GM19452 (cell line): Measurements from ENCODE around the gene IGF2R.
"Not testable (repeated sequence)": the region's sequence is repeated elsewhere in the genome, so short reads cannot be mapped to it uniquely, and the experiment has no call there.

Source experiments
- ATAC-seq: cut with Tn5 transposase; IDR thresholded peaks from one replicate; pipeline ENCODE4 v1.9.1; 2021; ENCODE audit not compliant: unreplicated experiment

Gene IGF2R

DNA sequence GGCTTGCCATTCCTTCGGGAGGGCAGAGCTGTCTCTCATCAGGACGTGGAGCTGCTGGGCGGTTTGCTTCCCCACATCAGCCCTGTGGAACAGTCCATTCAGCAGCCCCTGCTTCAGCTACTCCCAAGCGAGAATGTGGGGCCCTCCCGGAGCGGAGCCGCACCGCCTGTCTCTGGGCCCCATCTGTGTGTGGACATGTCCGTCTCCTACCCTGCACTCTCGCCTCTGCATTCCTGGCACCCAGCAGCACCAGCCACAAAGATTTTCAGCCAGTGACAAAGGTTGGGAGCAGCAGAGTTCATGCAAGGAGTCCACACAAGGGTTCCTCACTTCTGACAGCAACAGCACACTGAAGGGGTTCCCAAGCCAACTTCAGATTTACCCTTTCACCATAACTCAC is 123.7 kb downstream of the IGF2R start:
- no peak for ATAC-seq

DNA sequence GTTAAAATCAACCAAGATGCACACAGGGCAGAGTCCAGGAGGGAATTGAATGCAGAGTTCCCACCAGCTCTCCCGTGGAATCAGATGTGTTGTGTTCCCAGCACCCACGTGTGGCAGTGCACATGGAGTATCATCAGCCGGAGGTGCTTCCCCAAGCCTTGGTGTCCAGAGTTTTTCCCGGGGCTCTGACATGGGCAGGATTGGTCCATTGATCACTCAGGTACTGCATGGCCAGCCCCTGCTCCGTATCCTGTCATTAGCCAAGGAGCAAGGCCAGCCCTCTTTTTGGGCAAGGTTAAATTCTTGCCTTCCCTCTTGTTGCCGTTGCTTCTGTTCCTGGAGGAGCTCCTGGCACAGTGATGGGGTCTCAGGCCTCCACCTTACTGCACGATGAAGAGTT is 124.2 kb downstream of the IGF2R start:
- no peak for ATAC-seq

DNA sequence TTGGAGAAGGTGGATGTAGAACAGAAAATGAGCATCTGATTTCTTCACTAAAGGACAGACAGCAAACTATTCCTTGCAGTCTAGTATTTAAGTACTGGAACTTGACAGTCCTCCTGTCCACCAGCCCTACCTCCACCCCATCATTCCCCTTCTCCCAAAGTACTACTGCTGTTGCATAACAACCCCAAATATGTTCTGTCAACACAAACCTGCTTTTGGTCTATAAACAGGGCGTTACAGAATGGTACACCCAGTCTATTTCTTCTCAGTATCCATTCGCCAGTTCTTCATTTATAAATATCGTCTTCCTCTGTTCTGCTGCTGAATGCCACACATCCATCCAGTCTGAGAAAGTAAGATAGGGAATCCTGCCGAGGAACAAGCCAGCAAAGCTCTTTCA is 125.1 kb downstream of the IGF2R start:
- no peak for ATAC-seq

DNA sequence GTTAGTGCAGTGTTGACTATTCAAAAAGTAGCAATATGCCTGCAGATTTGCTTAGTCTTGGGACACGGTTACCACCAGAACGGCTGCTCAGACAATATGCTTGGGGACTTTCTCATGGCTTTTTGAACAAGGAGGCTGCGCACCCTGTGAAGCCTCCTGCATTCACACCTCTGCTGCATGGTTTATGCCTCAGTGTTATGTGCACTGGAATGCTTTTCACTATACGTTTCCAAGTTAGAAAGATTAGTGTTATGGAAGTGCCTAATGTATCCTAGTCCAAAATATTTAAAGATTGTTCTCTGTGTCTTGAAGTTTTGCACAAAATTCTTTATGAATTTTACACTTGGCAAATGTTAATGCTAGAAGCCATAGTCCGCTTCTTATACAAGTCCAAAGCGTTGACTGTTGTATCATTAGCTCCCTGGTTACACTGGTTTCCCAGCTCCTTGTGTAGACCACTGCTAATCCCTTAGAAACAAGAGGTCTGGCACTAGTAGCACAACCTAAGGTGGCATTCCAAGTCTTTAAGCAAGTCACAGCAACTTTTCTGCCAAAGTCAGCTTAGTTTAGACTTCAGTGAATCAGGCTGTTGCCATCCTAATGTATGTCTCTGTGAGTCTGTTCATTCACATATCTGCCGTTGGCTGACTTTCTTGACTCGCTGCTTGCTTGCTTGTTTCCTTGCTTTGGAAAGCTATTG is 126.4 kb downstream of the IGF2R start:
- no peak for ATAC-seq

DNA sequence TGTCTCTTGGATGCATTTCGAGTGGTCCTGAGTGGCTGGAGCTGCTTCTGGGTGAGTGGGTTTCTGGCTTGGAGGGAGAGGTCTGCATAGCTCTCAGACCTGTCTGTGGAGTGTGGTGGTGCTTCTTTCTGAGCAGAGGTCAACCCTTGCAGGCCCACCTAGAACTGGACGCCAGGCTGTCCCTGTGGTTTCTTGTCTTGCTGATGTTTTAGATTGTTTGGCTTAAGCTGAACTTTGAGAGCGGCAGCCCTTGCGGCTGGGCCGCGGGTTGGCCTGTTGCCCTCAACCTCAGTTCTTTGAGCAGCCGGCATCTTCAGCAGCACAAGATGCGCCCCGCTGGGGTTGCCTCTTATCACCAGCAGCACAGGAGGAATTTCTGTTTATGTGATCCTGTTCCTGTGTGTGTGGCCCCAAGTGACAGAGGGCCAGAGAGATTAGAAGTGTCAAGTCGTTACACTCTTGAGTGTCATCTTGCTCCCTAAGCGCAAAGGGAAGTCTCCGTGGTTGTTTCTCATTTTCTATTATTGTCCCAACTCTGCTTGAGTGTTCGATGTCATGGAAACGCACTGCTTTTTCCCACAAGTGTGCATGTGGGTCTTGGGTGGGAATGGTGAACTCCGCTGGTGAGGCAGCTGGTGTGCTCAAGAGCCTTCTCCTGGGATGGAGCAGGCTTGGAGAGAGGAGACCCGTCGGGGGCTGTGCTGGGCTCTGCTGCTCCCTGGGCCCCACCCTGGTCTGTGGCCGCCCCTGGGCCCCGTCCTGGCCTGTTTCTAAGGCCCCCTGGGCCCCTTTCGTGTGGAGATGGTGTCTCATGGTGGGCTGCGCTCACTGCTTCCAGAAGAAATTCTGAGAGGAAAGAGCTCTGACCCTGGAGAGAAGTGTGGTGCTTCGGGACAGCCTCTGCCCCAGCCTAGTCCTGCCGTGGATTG is 132.7 kb downstream of the IGF2R start:
- no peak for ATAC-seq

DNA sequence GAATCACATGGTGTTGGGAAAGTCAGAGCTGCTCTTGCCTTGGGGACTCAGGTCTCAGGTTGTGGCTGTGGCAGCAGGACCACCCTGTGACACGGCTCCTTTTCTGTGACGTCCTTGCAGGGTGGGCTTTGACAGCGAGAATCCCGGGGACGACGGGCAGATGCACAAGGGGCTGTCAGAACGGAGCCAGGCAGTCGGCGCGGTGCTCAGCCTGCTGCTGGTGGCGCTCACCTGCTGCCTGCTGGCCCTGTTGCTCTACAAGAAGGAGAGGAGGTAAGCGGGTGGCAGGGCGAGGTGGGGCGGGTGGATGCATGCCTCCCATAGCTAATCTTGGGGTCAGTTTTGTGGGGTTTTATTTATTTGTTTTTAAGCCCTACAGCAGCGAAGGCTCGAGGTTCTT is 133.5 kb downstream of the IGF2R start:
- no peak for ATAC-seq

DNA sequence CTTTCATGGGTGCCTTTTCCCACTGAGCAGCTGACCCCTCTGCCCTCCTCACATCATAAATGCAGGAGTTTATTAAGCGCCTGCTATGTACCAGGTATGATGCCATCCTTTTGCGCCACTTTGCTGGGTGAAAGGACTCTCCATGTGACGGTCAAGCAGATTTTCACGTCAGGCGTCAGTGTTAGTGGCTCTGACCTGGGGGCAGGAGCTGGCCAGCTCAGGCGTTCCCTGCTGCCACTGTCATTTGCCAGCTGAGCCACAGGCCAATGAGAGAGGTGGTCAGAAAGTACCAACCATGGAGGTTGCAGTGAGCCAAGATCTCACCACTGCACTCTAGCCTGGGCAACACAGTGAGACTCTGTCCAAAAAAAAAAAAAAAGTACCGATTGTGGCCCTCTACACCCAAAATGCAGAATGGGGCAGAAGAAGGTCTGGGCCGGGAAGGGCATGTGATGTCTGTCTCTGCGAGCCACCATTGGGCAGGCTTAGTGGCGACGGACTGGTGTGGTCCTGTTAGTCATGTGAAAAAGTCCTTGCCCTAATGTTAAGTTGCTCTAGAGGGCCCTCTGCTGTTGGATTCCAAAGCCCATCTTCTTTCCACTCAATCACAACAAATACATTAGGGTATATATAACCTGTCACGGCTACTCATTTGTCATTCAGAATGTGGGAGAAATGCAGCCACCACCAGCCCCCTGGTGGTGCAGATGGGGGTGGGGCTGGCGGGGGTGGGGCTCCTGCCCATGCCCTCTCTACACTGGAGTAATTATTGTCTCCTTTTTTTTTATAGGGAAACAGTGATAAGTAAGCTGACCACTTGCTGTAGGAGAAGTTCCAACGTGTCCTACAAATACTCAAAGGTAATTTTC is 134.3 kb downstream of the IGF2R start:
- no peak for ATAC-seq

DNA sequence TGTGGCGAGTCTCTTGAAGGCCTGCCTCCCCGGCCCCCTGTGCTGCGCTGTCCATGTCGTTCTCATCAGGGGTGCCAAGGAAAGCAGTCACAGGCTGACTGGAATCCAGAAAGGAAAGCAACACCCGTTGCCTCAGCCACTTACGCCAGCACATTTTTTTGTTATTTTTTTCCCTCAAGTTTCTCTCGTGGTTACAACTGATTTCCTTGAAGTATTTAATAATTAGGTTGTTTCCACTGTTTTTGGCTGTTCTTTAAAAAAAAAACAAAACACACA is 134.9 kb downstream of the IGF2R start:
- ATAC-seq: no peak

DNA sequence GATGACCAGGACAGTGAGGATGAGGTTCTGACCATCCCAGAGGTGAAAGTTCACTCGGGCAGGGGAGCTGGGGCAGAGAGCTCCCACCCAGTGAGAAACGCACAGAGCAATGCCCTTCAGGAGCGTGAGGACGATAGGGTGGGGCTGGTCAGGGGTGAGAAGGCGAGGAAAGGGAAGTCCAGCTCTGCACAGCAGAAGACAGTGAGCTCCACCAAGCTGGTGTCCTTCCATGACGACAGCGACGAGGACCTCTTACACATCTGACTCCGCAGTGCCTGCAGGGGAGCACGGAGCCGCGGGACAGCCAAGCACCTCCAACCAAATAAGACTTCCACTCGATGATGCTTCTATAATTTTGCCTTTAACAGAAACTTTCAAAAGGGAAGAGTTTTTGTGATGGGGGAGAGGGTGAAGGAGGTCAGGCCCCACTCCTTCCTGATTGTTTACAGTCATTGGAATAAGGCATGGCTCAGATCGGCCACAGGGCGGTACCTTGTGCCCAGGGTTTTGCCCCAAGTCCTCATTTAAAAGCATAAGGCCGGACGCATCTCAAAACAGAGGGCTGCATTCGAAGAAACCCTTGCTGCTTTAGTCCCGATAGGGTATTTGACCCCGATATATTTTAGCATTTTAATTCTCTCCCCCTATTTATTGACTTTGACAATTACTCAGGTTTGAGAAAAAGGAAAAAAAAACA is 136.1 kb downstream of the IGF2R start:
- no peak for ATAC-seq

DNA sequence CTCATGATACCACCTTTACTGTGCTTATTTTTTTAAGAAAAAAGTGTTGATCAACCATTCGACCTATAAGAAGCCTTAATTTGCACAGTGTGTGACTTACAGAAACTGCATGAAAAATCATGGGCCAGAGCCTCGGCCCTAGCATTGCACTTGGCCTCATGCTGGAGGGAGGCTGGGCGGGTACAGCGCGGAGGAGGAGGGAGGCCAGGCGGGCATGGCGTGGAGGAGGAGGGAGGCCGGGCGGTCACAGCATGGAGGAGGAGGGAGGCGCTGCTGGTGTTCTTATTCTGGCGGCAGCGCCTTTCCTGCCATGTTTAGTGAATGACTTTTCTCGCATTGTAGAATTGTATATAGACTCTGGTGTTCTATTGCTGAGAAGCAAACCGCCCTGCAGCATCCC is 137.1 kb downstream of the IGF2R start:
- ATAC-seq: no peak

DNA sequence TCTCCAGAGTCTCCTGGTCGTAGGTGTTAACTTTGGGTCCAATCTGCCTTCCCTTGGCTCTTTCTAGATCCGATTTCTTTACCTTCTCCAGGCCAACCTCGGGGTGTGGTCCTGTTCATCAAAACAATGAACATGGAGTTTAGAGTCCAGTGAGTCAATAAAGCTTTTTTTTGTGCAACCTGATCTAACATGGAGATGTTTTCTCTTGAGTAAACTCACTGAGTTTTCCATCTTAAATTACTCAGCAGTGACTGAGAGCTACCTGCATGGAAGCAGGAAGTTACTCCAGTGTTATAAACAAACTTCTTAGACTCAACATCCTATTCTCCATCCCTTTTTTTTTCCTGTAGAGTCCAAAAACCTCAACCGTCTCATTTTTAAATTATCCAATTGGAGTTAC is 137.8 kb downstream of the IGF2R start:
- no peak for ATAC-seq

DNA sequence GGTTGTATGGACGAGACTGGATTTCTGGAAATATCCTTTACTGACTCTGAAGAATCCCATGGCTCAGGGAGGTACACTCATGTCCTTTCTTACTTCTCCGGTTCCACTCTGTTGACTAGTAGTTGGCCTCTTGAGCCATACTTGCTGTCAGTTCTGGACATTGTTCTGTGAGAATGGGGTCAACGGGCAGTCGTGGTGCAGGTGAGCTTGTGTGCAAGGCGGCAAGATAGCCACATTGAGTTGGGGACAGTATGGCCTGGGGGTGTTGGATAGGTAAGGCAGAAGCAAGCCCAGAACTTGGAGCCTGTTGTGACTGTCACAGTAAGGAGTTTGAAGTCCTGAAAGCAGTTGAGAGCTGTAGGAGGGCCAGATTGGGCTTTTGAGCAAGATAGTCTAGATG is 139.2 kb downstream of the IGF2R start:
- no peak for ATAC-seq

DNA sequence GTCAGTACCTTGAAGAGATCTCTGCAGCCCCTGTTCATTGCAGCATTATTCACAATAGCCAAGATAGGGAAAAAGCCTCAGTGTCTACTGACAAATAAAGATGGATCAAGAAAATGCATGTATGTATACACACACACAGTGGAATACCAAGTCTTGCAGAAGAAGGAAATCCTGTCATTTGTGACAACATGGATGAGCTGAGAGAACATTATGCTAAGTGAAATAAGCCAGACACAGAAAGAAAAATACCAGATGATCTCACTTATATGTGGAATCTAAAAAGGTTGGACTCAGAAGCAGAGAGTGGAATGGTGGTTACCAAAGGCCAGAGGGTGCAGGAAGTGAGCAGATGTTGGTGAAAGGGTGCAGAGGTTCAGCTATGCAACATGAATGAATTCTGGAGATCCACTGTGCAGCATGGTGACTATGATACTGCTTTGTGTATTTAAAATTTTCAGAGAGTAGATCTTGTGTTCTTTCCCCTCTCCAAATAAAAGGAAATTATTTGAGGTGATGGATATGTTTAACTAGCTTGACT is 141.8 kb downstream of the IGF2R start:
- ATAC-seq: no peak

DNA sequence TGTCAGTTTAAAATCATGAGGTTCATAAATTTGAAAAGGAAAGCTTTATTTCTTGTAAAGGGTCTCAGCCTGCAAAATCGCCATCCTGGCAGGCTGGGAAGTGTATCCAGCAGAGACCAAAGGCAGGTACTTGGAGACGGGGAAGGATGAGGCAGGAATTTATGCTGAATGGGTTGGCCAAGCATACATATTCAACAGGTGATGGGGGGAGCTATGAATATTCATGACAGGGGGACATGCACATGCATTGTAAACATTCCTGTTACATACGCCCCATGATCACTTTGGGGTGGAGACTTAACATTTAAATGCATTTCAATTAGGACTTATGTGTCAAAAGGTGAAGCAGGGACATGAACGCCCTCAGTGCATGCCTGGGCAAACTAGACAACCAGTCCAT is 142.9 kb downstream of the IGF2R start:
- no peak for ATAC-seq

DNA sequence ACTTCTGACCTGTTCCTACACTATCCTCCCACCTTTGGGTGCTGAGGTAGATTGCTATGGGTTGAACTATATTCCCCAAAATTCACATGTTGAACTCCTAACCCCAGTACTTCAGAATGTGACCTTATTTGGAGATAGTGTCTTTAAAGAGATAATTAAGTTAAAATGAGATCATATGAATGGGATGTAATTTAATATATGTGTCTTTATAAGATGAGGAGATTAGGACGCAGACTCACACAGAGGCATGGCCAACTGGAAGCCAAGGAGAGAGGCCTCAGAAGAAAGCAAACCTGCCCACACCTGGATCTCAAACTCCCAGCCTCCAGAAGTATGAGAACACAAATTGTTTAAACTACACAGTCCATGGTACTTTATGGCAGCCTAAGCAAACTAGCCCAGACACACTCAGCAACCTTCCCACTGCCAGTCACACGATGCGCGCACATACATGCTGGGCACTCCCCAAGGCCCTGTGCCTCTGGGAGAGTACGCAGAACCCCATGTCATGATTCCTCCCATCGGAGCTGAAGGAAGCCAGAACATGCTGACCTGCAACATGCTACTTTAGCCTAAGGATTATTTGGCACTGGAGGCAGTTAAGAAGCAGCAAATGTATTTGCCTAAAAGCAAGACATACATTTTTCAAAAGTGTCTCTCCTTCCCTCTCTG is 143.9 kb downstream of the IGF2R start:
- no peak for ATAC-seq

DNA sequence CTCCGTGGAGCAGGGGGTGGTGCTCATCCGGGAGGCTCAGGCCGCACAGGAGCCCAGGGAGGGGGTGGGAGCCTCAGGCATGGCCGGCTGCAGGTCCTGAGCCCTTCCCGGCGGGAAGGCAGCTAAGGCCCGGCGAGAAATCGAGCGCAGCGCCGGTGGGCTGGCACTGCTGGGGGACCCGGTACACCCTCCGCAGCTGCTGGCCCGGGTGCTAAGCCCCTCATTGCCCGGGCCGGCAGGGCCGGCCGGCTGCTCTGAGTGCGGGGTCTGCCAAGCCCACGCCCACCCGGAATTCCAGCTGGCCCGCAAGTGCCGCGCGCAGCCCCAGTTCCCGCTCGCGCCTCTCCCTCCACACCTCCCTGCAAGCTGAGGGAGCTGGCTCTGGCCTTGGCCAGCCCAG is 145.7 kb downstream of the IGF2R start:
- ATAC-seq: not testable (repeated sequence)

DNA sequence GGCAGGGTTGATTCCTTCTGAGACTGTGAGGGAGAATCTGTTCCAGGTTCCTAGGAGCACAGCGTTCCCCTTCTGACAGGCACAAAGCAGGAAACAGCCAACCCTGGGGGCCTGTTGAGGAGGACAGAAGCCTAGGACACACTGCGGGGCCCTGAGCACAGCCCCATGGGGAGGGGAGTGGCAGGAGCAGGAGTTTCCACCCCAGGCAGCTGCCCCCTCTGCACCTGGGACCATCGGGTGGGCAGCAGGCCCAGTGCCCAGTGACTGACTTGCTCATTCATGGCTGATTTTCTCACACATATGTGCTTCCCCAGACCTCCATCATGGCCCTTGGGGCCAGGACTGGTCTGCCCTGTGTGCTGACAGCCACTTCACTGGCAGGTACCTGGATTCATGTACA is 146.5 kb downstream of the IGF2R start:
- ATAC-seq: no peak

DNA sequence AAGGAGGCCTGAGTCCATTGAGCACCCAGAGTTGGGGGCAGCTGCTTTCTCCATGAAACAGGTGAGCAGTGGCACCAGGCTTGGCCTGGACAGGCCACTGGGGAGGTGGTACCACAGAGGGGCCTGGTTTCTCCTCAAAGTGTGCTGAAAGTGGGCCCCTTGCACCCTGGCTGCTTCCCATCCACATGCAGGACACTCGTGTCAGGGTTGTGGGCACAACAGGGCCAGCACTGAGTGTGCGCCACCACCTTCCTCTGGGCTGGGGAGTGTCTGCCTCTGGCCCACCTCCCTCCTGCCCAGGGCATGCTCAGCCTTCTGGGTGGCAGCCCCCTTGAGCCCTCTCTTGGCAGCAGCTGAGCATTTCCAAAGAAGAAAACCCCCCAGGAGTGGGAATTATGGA is 147.5 kb downstream of the IGF2R start:
- no peak for ATAC-seq

DNA sequence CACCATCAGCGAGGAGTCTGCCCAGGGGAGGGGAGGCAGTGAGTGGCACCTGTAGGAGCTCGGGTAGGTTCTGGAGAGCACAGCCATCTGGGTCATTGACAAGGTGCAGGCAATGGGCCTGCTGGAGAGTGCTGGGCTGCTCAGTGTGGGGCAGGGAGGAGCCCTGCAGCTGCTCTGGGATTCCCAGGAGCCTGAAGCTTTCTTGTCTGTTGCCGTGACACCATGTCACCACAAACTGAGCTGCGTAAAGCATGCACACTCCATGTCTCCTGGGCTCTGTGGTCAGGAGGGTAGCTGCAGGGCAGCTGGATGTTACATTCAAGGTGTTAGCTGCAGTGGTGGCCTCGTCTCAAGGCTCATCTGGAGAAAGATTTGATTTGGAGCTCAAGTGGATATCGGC is 148.3 kb downstream of the IGF2R start:
- ATAC-seq: no peak

DNA sequence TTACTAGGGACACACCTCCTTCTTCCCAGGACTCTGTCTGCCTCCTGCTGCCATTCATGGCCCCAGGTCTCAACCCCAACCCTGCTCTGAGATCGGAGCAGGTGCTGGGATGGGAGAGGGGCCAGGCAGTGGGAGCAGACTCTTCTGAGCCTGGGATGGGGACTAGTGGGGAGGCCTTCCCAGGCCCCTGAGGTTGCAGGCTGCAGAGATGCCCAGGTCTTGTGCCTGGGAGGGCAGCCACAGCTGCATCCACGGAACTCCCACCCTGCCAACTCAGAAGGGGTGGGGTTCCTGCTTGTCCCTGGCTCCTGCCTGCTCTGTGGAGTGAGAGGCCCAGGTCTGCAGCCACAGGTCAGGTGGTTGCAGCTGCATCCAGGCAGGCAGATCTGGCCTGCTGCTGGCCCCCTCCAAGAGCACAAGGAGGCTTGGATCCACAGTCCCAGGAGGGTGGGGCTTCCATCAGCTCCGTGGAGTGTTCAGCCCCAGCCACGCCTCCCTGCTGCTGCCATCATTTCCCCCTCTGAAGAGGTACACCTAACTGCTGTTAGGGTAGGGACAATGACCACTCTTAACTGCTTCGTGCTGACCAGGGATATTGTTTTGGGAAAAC is 149.8 kb downstream of the IGF2R start:
- ATAC-seq: no peak
